Endothelial cell (in vitro differentiated cells): ENCODE results near the gene COX8C. TPM values are rescaled to one million over a fixed set of nuclear protein-coding genes. Genes with fewer than 3 reads are reported as not detected.

Experiments used
- DNase-seq: peaks from one replicate; pipeline ENCODE4 v3.0.0; 2021; ENCODE audit warnings: low spot score
- H3K27ac Mint-ChIP-seq: one replicate; pipeline ENCODE4 v1.8.0; 2021; ENCODE audit warnings: mixed read lengths, inconsistent platforms; ENCODE audit not compliant: unreplicated experiment
- H3K27me3 Mint-ChIP-seq: one replicate; pipeline ENCODE4 v1.8.0; 2021; ENCODE audit warnings: mild to moderate bottlenecking, moderate library complexity, mixed read lengths, inconsistent platforms; ENCODE audit not compliant: unreplicated experiment
- H3K36me3 Mint-ChIP-seq: one replicate; pipeline ENCODE4 v1.8.0; 2021; ENCODE audit warnings: mild to moderate bottlenecking, low read depth, mixed read lengths, inconsistent platforms; ENCODE audit not compliant: unreplicated experiment
- H3K4me1 Mint-ChIP-seq: one replicate; pipeline ENCODE4 v1.8.0; 2021; ENCODE audit warnings: mild to moderate bottlenecking, mixed read lengths, inconsistent platforms; ENCODE audit not compliant: unreplicated experiment
- H3K4me3 Mint-ChIP-seq: one replicate; pipeline ENCODE4 v1.8.0; 2021; ENCODE audit warnings: mild to moderate bottlenecking, mixed read lengths, inconsistent platforms; ENCODE audit not compliant: unreplicated experiment
- H3K9me3 Mint-ChIP-seq: one replicate; pipeline ENCODE4 v1.8.0; 2021; ENCODE audit warnings: mixed read lengths, inconsistent platforms; ENCODE audit not compliant: unreplicated experiment
- CTCF ChIP-seq: fragments of 200-600 bp; sonication (generic); IDR thresholded peaks from one replicate; pipeline ENCODE4 v1.5.0; 2021; ENCODE audit warnings: antibody characterized with exemption; ENCODE audit not compliant: unreplicated experiment
- total RNA-seq: library from RNA; stranded (reverse); fragmentation: NEBNext Ultra II Directional; extraction: Animal tissue kit (Norgen Biotek cat#: 25700); gene quantifications from one replicate; pipeline ENCODE4 v1.2.1, GENCODE V29; 2021; ENCODE audit not compliant: unreplicated experiment

Gene COX8C
- total RNA-seq, 1 donor from 2014 or later = not detected

GRCh38 chr14:93308686-93309345, 38.2 kb upstream of the COX8C start:
- peaks cover 7% of the 10 kb centered on the region for H3K4me1 Mint-ChIP-seq
- H3K27ac Mint-ChIP-seq = no peak overlapping the region
- H3K9me3 Mint-ChIP-seq = no peaks in the 10 kb centered on the region
- H3K36me3 Mint-ChIP-seq = no peaks in the 10 kb centered on the region
- TF ChIP-seq CTCF = no peak
- no peak for DNase-seq
- H3K4me3 Mint-ChIP-seq = no peak overlapping the region
- H3K27me3 Mint-ChIP-seq = no peaks in the 10 kb centered on the region

DNA sequence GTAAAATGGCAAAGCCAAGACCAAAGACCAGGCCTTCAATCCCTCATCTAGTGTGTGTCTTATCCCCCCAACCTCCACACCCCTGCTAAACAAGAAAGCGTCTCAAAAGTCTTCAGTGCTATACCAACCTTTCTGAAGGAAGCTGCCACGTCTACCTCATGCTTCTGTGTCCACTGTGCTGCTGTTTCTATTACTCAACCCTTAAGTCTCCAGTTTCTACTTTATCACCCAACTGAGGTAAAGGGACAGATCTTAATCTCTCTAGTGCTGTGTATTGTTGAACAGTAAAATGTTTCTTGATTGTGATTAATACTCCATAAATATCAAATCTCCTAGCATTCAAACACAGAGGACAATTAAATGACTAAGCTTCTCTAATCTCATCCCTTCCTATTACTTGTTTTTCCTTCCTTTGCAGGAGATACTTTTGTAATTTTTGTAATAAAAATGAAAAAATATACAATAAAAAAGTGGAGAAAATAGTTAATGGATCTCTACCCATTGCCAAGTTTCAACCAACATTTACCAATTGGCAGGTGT, 37.5 kb upstream of the COX8C start:
- peaks cover 2% of the 10 kb centered on the region for H3K4me1 Mint-ChIP-seq
- TF ChIP-seq CTCF = no peak
- no peak for DNase-seq
- no peaks in the 10 kb centered on the region for H3K27me3 Mint-ChIP-seq
- H3K9me3 Mint-ChIP-seq = no peaks in the 10 kb centered on the region
- no peak overlapping the region for H3K4me3 Mint-ChIP-seq
- H3K27ac Mint-ChIP-seq = no peak overlapping the region
- H3K36me3 Mint-ChIP-seq = no peaks in the 10 kb centered on the region

DNA sequence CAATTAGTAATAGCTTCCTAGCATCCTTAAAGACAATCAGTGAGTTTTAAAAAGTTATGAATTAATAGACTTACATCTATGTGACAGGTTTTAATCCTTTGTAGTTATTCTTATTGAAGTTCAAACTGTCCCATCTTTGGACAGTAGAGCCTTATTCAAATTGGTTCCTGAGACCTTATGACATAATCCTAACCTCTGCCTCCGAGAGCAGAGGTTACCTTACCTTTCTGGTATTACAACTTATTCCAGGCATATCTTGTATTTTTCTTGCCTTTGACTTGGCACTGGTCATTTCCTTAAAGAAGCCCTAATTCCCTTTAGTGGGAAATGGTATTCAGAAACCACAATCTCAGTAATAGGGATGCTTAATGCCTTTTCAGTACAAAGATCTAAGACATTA, 35.9 kb upstream of the COX8C start:
- TF ChIP-seq CTCF = no peak
- H3K9me3 Mint-ChIP-seq = no peaks in the 10 kb centered on the region

GRCh38 chr14:93315575-93315974, 31.4 kb upstream of the COX8C start:
- H3K4me1 Mint-ChIP-seq = peaks cover 27% of the 10 kb centered on the region
- no peaks in the 10 kb centered on the region for H3K36me3 Mint-ChIP-seq
- no peaks in the 10 kb centered on the region for H3K9me3 Mint-ChIP-seq
- no peak overlapping the region for H3K27ac Mint-ChIP-seq
- no peaks in the 10 kb centered on the region for H3K27me3 Mint-ChIP-seq
- no peak for DNase-seq
- no peak overlapping the region for H3K4me3 Mint-ChIP-seq
- TF ChIP-seq CTCF = no peak

More for the DNA sequence above, 35.9 kb upstream of the COX8C start:
- H3K4me1 Mint-ChIP-seq = no peaks in the 10 kb centered on the region
- no peaks in the 10 kb centered on the region for H3K36me3 Mint-ChIP-seq
- no peak overlapping the region for H3K4me3 Mint-ChIP-seq
- DNase-seq = no peak
- no peaks in the 10 kb centered on the region for H3K27me3 Mint-ChIP-seq
- H3K27ac Mint-ChIP-seq = no peak overlapping the region

DNA sequence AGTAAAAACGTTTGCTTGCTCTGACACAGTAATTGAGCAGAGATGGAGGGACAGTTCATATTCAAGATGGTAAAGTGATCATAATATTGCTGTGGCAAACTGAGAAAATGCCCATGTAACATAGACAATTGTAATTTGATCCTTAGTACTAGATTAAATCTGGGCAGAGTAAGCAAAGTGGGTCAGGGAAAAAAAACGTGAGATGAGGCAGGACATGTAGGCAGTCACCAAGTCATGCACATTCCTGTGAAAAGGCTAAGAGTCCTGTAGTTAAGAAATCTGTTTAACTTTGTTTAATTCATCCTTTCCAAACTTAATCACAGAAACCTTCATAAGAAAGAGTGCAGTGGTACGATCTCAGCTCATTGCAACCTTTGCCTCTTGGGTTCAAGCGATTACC, 30.3 kb upstream of the COX8C start:
- Mint-ChIP-seq H3K27ac (no peak overlapping the region), H3K4me1 (peaks cover 27% of the 10 kb centered on the region), H3K4me3 (no peak overlapping the region), H3K36me3 (no peaks in the 10 kb centered on the region), H3K27me3 (no peaks in the 10 kb centered on the region), H3K9me3 (no peaks in the 10 kb centered on the region)
- no peak for DNase-seq
- TF ChIP-seq CTCF = no peak
